CD8-positive, alpha-beta memory T cell (primary cell): ENCODE results near the gene ISCU. TPM values are rescaled to one million over a fixed set of nuclear protein-coding genes. Genes with fewer than 3 reads are reported as not detected.
"Not testable (repeated sequence)": the region's sequence is repeated elsewhere in the genome, so short reads cannot be mapped to it uniquely, and the experiment has no call there.

Experiments
- CTCF ChIA-PET: fragments of 350-600 bp; sonication (Branson Sonifier 250); formaldehyde crosslinking; loops from one replicate; lab custom pipeline; 2021; ENCODE audit warnings: antibody characterized with exemption; lab: Charles Lee
- POLR2A ChIA-PET: fragments of 350-600 bp; sonication (Branson Sonifier 250); formaldehyde crosslinking; loops from one replicate; lab custom pipeline; 2021; ENCODE audit warnings: antibody characterized with exemption; lab: Charles Lee
- DNase-seq, 5 donors: peaks; one replicate each; pipeline versions ENCODE4 v3.0.0 to v3.0.0-alpha.2; 2020 to 2022; ENCODE audit warnings: mixed read lengths in 1 of 5
- H3K27ac ChIP-seq: one replicate; pipeline ENCODE4 v1.7.0; 2013; ENCODE audit warnings: low read depth, mild to moderate bottlenecking, low read length, moderate library complexity
- H3K27me3 ChIP-seq: 2 replicates; pipeline ENCODE4 v1.7.0; 2013; ENCODE audit warnings: low read length, mild to moderate bottlenecking; ENCODE audit not compliant: insufficient read depth, poor library complexity, severe bottlenecking
- H3K36me3 ChIP-seq: 2 replicates; pipeline ENCODE4 v1.7.0; 2013; ENCODE audit warnings: mild to moderate bottlenecking, low read length, moderate library complexity; ENCODE audit not compliant: insufficient read depth
- H3K4me1 ChIP-seq: 2 replicates; pipeline ENCODE4 v1.7.0; 2013; ENCODE audit warnings: mild to moderate bottlenecking, low read length, moderate library complexity; ENCODE audit not compliant: insufficient read depth
- H3K4me3 ChIP-seq: 2 replicates; pipeline ENCODE4 v1.7.0; 2013; ENCODE audit warnings: mild to moderate bottlenecking, low read length
- H3K9me3 ChIP-seq: 2 replicates; pipeline ENCODE4 v1.7.0; 2013; ENCODE audit warnings: mild to moderate bottlenecking, low read length
- H3K27ac Mint-ChIP-seq, 8 donors: one replicate each; pipeline ENCODE4 v1.8.0; 2020 to 2021; ENCODE audit warnings: mixed read lengths in 8 of 8, mild to moderate bottlenecking in 6 of 8, inconsistent platforms in 3 of 8, moderate library complexity in 3 of 8
- H3K27me3 Mint-ChIP-seq, 2 donors: one replicate each; pipeline ENCODE4 v1.8.0; 2020 to 2021; ENCODE audit warnings: mixed read lengths in 2 of 2, mild to moderate bottlenecking in 1 of 2, moderate library complexity in 1 of 2
- H3K36me3 Mint-ChIP-seq, 3 donors: one replicate each; pipeline ENCODE4 v1.8.0; 2020 to 2021; ENCODE audit warnings: mixed read lengths in 3 of 3, inconsistent platforms in 1 of 3, mild to moderate bottlenecking in 1 of 3
- H3K4me1 Mint-ChIP-seq, 3 donors: one replicate each; pipeline ENCODE4 v1.8.0; 2020 to 2021; ENCODE audit warnings: mixed read lengths in 3 of 3, inconsistent platforms in 1 of 3, mild to moderate bottlenecking in 1 of 3
- H3K4me3 Mint-ChIP-seq, 7 donors: one replicate each; pipeline ENCODE4 v1.8.0; 2020 to 2021; ENCODE audit warnings: mixed read lengths in 7 of 7, mild to moderate bottlenecking in 6 of 7, moderate library complexity in 4 of 7, inconsistent platforms in 2 of 7
- H3K9me3 Mint-ChIP-seq, 5 donors: one replicate each; pipeline ENCODE4 v1.8.0; 2020 to 2022; ENCODE audit warnings: mixed read lengths in 5 of 5, mild to moderate bottlenecking in 3 of 5, moderate library complexity in 2 of 5, inconsistent platforms in 1 of 5
- polyA plus RNA-seq: library from polyadenylated mRNA; unstranded; fragments of 300-500 nt; fragmentation: Illumina TruSeq; gene quantifications from one replicate; pipeline ENCODE4 v1.2.3, GENCODE V29; 2021
- total RNA-seq, 2 experiments: library from RNA; stranded (reverse); gene quantifications; one replicate each; pipeline ENCODE4 v1.2.3, GENCODE V29; 2021

The ISCU gene
- total and polyA plus RNA-seq, 3 experiments from 2014 or later: 113 to 302 (median 116) TPM

DNA sequence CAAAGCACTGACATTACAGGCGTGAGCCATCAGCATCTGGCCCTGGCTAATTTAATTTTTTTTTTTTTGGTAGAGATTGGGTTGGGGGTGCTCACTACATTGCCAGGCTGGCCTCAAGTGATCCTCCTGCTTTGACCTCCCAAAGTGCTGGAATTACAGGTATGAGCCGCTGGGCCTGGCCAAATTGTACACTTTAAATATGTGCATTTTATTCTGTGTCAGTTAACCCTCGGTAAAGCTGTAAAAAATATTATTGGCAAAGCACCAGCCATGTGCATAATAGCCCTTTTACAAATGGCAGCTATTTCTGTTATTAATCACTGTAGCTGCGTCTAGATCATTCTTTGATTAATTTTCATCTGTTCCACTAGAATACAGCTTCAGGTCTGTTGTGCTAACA is 23.5 kb downstream of the ISCU start:
- no peak for DNase-seq
- ChIA-PET CTCF (no interaction called here), POLR2A (no interaction called here)
- H3K9me3 ChIP-seq: no peaks in the 10 kb centered on the region
- peaks cover 0 to 2% of the 10 kb centered on the region in 2 donors for H3K27me3 Mint-ChIP-seq
- no peaks in the 10 kb centered on the region for H3K36me3 ChIP-seq
- no peaks in the 10 kb centered on the region for H3K27me3 ChIP-seq
- H3K4me1 ChIP-seq: no peaks in the 10 kb centered on the region
- no peaks in the 10 kb centered on the region for H3K4me1 Mint-ChIP-seq
- no peaks in the 10 kb centered on the region for H3K9me3 Mint-ChIP-seq
- no peak overlapping the region for H3K4me3 ChIP-seq
- H3K27ac Mint-ChIP-seq: no peak overlapping the region
- no peak overlapping the region for H3K4me3 Mint-ChIP-seq
- H3K27ac ChIP-seq: no peak overlapping the region
- H3K36me3 Mint-ChIP-seq: no peaks in the 10 kb centered on the region

DNA sequence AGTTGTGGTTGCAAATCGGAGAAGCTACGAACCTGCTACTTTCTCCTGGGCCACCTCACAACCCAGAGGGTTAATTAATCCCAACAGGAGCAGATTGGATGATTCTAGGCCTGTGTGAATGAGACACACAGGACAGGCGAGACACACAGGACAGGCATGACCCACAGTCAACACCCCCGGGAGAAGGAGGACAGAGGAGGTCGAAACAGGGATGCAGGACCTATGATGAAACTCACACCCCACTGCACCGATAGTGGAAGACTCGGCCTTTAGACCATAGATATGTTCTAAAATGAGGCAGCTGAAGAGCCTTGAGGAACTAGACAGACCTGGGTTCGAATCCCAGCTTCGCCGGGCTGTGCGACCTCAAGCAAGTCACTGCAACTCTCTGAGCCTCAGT is 23.9 kb downstream of the ISCU start:
- ChIA-PET CTCF (interaction anchor here (0.7 kb wide), 1 partner anchor 10 kb away, joined by 3 read pairs; no protein-coding TSS in a partner anchor), POLR2A (no interaction called here)
- Histone ChIP-seq H3K36me3 (no peaks in the 10 kb centered on the region), H3K27ac (no peak overlapping the region), H3K4me3 (no peak overlapping the region), H3K4me1 (no peaks in the 10 kb centered on the region), H3K9me3 (no peaks in the 10 kb centered on the region), H3K27me3 (no peaks in the 10 kb centered on the region)
- peak in 1 of 5 donors; percentile 14 for DNase-seq
- H3K4me1 Mint-ChIP-seq: no peaks in the 10 kb centered on the region
- H3K4me3 Mint-ChIP-seq: no peak overlapping the region
- H3K27me3 Mint-ChIP-seq: peaks cover 0 to 2% of the 10 kb centered on the region in 2 donors
- no peak overlapping the region for H3K27ac Mint-ChIP-seq
- H3K9me3 Mint-ChIP-seq: no peaks in the 10 kb centered on the region
- H3K36me3 Mint-ChIP-seq: no peaks in the 10 kb centered on the region

DNA sequence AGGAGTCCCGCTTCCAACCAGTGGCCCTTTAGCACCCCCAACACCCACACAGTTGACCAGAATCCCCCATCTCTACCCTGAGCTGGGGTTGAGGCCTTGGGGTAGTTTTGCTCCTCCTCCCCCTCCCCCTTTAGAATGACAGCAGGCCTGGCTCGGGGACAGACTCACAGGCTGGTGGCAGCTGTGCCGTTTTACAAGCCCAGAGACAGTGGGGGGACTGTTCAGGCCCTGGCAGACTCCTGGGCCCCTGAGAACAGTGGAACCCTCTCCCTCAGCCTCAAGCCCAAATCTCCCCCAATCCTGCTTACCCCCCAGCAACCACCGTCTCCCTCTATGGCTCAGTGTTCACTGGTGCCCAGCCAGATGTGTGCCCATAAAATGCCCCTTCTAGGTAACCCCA is 25.4 kb downstream of the ISCU start:
- Histone ChIP-seq H3K27me3 (no peaks in the 10 kb centered on the region), H3K27ac (no peak overlapping the region), H3K4me1 (no peaks in the 10 kb centered on the region), H3K9me3 (no peaks in the 10 kb centered on the region), H3K4me3 (no peak overlapping the region), H3K36me3 (no peaks in the 10 kb centered on the region)
- H3K27ac Mint-ChIP-seq: no peak overlapping the region
- H3K4me1 Mint-ChIP-seq: no peaks in the 10 kb centered on the region
- DNase-seq: no peak
- ChIA-PET CTCF (no interaction called here), POLR2A (no interaction called here)
- no peaks in the 10 kb centered on the region for H3K9me3 Mint-ChIP-seq
- peak overlapping the region in 1 of 7 donors; percentile 32 for H3K4me3 Mint-ChIP-seq
- no peaks in the 10 kb centered on the region for H3K36me3 Mint-ChIP-seq
- peaks cover 0 to 2% of the 10 kb centered on the region in 2 donors for H3K27me3 Mint-ChIP-seq

DNA sequence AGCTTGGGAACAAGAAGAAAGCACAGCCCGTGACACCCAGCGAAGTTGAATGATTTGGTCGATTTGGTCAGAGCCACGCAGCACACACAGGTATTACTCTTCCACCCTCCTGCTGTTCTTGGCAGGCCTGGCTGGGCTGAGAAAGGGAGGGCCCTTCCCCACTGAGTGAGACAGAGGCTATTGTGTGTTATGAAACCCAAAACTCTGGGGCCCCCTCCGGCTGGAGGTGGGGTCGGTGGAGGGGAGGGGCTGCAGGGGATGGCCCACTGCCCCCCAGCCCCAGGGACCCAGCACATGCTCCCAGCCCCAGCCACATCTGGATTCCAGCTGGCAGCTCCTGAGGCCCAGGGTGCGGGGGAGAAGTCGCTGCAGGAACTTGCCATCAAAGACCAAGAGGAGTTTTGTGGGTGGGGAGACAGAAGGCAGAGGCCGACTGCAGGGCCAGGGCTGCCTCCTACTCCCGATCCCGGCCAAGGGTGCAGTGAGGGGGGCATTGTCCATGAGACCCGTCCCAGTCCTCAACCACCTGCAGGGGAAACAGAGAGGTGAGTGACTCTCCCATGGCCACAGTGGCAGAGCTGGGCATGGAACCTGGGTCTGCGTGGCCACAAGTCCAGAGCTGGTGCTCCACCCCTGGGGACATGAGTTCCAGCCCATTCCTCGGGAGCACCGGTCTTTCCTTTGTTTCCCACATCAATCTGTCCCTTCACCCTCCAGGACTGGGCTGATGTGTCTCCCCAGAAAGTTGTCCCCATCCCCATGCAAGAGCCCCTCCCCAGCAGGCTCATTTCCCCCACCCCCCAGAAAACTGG is 26.8 kb downstream of the ISCU start:
- Mint-ChIP-seq H3K27ac (no peak overlapping the region), H3K9me3 (no peaks in the 10 kb centered on the region), H3K36me3 (no peaks in the 10 kb centered on the region), H3K27me3 (peaks cover 0 to 2% of the 10 kb centered on the region in 2 donors), H3K4me3 (no peak overlapping the region), H3K4me1 (no peaks in the 10 kb centered on the region)
- no peaks in the 10 kb centered on the region for H3K9me3 ChIP-seq
- no peaks in the 10 kb centered on the region for H3K4me1 ChIP-seq
- no peaks in the 10 kb centered on the region for H3K36me3 ChIP-seq
- no peak overlapping the region for H3K27ac ChIP-seq
- ChIA-PET CTCF (interaction anchor here (1.1 kb wide), 1 partner anchor 28 kb away, joined by 4 read pairs; no protein-coding TSS in a partner anchor), POLR2A (no interaction called here)
- H3K4me3 ChIP-seq: no peak overlapping the region
- H3K27me3 ChIP-seq: no peaks in the 10 kb centered on the region
- DNase-seq: peak in 1 of 5 donors; percentile 30

DNA sequence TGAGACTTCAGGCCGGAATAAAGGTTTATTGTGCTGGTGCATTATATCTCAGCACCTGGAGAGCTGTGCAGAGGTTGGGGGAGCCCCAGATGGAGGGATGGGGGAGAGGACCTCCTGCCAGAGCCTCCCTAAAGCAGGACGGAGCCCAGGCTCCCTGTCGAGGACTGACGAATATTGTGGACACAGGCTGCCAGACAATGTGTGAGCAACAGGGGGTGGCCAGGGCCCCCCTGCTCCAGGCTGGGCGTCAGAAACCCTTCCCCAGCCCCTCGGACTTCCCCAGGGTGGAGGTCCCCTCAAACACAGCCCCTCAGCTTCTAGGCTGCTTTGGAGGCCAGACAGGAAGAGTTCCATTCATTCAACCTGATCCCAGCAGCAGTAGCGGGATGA is 27.4 kb downstream of the ISCU start:
- H3K4me1 ChIP-seq: no peaks in the 10 kb centered on the region
- Mint-ChIP-seq H3K4me3 (no peak overlapping the region), H3K36me3 (no peaks in the 10 kb centered on the region), H3K9me3 (no peaks in the 10 kb centered on the region), H3K4me1 (no peaks in the 10 kb centered on the region), H3K27me3 (peaks cover 0 to 2% of the 10 kb centered on the region in 2 donors), H3K27ac (no peak overlapping the region)
- H3K36me3 ChIP-seq: no peaks in the 10 kb centered on the region
- POLR2A ChIA-PET: no interaction called here
- no peak for DNase-seq
- H3K9me3 ChIP-seq: no peaks in the 10 kb centered on the region
- H3K27me3 ChIP-seq: no peaks in the 10 kb centered on the region
- no peak overlapping the region for H3K27ac ChIP-seq
- CTCF ChIA-PET: interaction anchor here (1.1 kb wide), 1 partner anchor 28 kb away, joined by 4 read pairs; no protein-coding TSS in a partner anchor
- no peak overlapping the region for H3K4me3 ChIP-seq

DNA sequence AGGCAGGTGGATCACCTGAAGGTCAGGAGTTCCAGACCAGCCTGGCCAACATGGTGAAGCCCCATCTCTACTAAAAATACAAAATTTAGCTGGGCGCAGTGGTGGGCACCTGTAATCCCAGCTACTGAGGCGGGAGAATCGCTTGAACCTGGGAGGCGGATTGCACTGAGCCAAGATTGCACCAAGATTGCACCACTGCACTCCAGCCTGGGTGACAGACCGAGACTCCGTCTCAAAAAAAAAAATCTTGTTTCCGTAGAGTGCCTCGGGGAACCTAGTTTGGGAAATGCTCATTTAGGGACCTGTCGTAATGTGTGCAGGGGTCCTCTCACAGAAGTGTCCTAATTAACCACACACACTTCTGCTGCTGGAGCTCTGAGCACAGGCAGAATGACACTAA is 28.1 kb downstream of the ISCU start:
- POLR2A ChIA-PET, H3K27me3 Mint-ChIP-seq, H3K4me3 Mint-ChIP-seq, CTCF ChIA-PET, H3K4me3 ChIP-seq, H3K36me3 Mint-ChIP-seq, H3K4me1 ChIP-seq, DNase-seq, H3K36me3 ChIP-seq, H3K9me3 ChIP-seq, H3K27me3 ChIP-seq, H3K27ac ChIP-seq, H3K4me1 Mint-ChIP-seq, H3K9me3 Mint-ChIP-seq: not testable (repeated sequence)
- H3K27ac Mint-ChIP-seq: peak overlapping the region in 1 of 8 donors; percentile 38

DNA sequence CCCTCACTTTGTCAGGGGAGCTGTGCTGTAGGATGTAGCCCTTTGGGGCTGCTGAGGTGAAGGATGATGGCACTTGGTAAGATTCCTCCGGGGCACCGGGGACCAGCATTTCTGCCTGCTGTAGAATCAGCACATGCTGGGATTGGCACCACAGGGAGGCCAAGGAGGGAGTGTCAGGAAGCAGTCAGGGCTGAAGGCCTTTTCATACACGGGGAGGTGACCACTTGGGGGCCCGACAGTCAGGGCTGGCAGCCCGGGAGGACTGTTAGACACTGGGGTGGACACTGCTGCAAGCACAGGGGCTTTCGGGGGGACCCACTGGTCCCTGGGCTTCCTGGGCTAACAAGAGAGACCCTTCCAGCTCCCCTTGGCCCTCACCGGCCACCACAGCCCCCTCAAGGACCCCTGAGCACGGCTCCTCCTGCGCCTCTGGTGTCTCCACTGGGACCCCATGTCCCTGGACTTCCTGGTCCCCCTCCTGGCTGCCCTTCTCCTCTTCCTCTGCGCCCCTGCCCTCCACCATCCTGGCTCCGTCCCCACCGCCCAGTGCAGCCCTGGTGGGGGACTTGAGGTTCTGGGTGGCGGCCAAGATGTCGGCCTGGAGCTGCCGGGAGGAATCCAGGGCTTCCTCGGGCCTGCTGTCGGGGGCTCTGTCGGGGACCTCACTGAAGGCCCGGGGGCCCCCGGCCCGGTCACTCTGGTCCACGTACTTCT is 29.0 kb downstream of the ISCU start:
- ChIA-PET POLR2A (no interaction called here), CTCF (no interaction called here)
- H3K9me3 ChIP-seq: no peaks in the 10 kb centered on the region
- no peaks in the 10 kb centered on the region for H3K4me1 ChIP-seq
- H3K36me3 ChIP-seq: no peaks in the 10 kb centered on the region
- peak in 1 of 5 donors; percentile 33 for DNase-seq
- no peaks in the 10 kb centered on the region for H3K9me3 Mint-ChIP-seq
- H3K27me3 Mint-ChIP-seq: peaks cover 0 to 2% of the 10 kb centered on the region in 2 donors
- no peak overlapping the region for H3K4me3 ChIP-seq
- H3K36me3 Mint-ChIP-seq: no peaks in the 10 kb centered on the region
- H3K4me1 Mint-ChIP-seq: no peaks in the 10 kb centered on the region
- no peak overlapping the region for H3K4me3 Mint-ChIP-seq
- H3K27me3 ChIP-seq: no peaks in the 10 kb centered on the region
- peak overlapping the region in 1 of 8 donors; percentile 54 for H3K27ac Mint-ChIP-seq
- H3K27ac ChIP-seq: no peak overlapping the region
